H1 (cell line): ENCODE results near the gene VAV2. TPM values are rescaled to one million over a fixed set of nuclear protein-coding genes. Genes with fewer than 3 reads are reported as not detected.

ENCODE experiments used
- CTCF ChIA-PET: fragments of 300-600 bp; sonication (Branson Sonifier 250); formaldehyde crosslinking; loops from one replicate; lab custom pipeline; 2021; ENCODE audit not compliant: partially characterized antibody; lab: Charles Lee
- POLR2A ChIA-PET: fragments of 300-600 bp; sonication (Branson Sonifier 250); formaldehyde crosslinking; loops from one replicate; lab custom pipeline; 2021; ENCODE audit warnings: inconsistent platforms; ENCODE audit not compliant: partially characterized antibody; lab: Charles Lee
- DNase-seq, 2 experiments: peaks; one replicate each; pipeline versions ENCODE4 v3.0.0 to v3.0.0-alpha.2; 2010 to 2022; ENCODE audit warnings: low spot score in 2 of 2, low read depth in 1 of 2, mixed read lengths in 1 of 2
- FAIRE-seq: peaks from 2 replicates; lab custom pipeline; 2011; peaks lifted over from hg19 to GRCh38; lab: Jason Lieb, UNC
- H2AFZ ChIP-seq: 2 replicates; pipeline ENCODE4 v1.8.1; 2012; ENCODE audit warnings: low read length, inconsistent platforms
- H2AK5ac ChIP-seq: 2 replicates; pipeline ENCODE4 v1.6.1; 2013; ENCODE audit warnings: low read depth, low read length
- H2BK120ac ChIP-seq: replicated peaks from 2 replicates; pipeline ENCODE3; 2013; ENCODE audit warnings: low read depth, low read length, inconsistent platforms
- H2BK12ac ChIP-seq: 2 replicates; pipeline ENCODE4 v1.6.1; 2013; ENCODE audit warnings: low read depth, low read length
- H2BK15ac ChIP-seq: 2 replicates; pipeline ENCODE4 v1.6.1; 2013; ENCODE audit warnings: low read length
- H2BK20ac ChIP-seq: 2 replicates; pipeline ENCODE4 v1.6.1; 2013; ENCODE audit warnings: low read length
- H2BK5ac ChIP-seq: 2 replicates; pipeline ENCODE4 v1.6.1; 2013; ENCODE audit warnings: low read depth, low read length
- H3K14ac ChIP-seq: 2 replicates; pipeline ENCODE4 v1.6.1; 2013; ENCODE audit warnings: inconsistent platforms; ENCODE audit not compliant: insufficient read length
- H3K18ac ChIP-seq: 2 replicates; pipeline ENCODE4 v1.6.1; 2013; ENCODE audit warnings: low read length; ENCODE audit errors: extremely low read depth
- H3K23ac ChIP-seq: 2 replicates; pipeline ENCODE4 v1.6.1; 2013; ENCODE audit warnings: inconsistent platforms; ENCODE audit not compliant: insufficient read length
- H3K23me2 ChIP-seq: 2 replicates; pipeline ENCODE4 v1.6.1; 2013; ENCODE audit warnings: low read depth, low read length
- H3K27ac ChIP-seq: 2 replicates; pipeline ENCODE4 v1.6.1; 2011; ENCODE audit warnings: low read depth, low read length, inconsistent platforms
- H3K27me3 ChIP-seq, 4 experiments: replicated peaks in 1 of 4; 1 replicate in 1 of 4; 2 replicates in 3 of 4; pipeline versions ENCODE4 v1.6.1 to v1.8.1; 2011 to 2013; ENCODE audit warnings: low read length in 3 of 4, mild to moderate bottlenecking in 3 of 4, inconsistent platforms in 2 of 4, mixed read lengths in 2 of 4, moderate library complexity in 1 of 4; ENCODE audit not compliant: control insufficient read depth in 3 of 4, insufficient read depth in 3 of 4; ENCODE audit errors: extremely low read depth in 1 of 4
- H3K36me3 ChIP-seq, 4 experiments: 2 replicates each; pipeline versions ENCODE4 v1.6.1 to v1.8.1; 2011 to 2013; ENCODE audit warnings: mild to moderate bottlenecking in 4 of 4, low read length in 3 of 4, moderate library complexity in 2 of 4, control low read depth in 1 of 4, inconsistent platforms in 1 of 4; ENCODE audit not compliant: insufficient read depth in 4 of 4, control insufficient read depth in 2 of 4
- H3K4ac ChIP-seq: replicated peaks from 2 replicates; pipeline ENCODE3; 2013; ENCODE audit warnings: low read length, low read depth, mixed read lengths, inconsistent platforms; ENCODE audit not compliant: insufficient read length
- H3K4me1 ChIP-seq, 4 experiments: replicated peaks in 1 of 4; 1 replicate in 1 of 4; 2 replicates in 3 of 4; pipeline versions ENCODE4 v1.6.1 to v1.8.1; 2011 to 2013; ENCODE audit warnings: low read length in 3 of 4, inconsistent platforms in 2 of 4, mixed read lengths in 1 of 4; ENCODE audit not compliant: insufficient read depth in 4 of 4, control insufficient read depth in 3 of 4
- H3K4me2 ChIP-seq, 2 experiments: 2 replicates each; pipeline versions ENCODE4 v1.6.1 to v1.8.1; 2011 to 2013; ENCODE audit warnings: low read depth in 2 of 2, low read length in 2 of 2, control low read depth in 1 of 2, inconsistent platforms in 1 of 2, mild to moderate bottlenecking in 1 of 2; ENCODE audit not compliant: insufficient read depth in 1 of 2
- H3K4me3 ChIP-seq, 4 experiments: fragments of 200-600, 300-600 bp in 1 of 4; sonication (generic), shearing (Covaris generic), sonication (Bioruptor Twin) in 1 of 4; 2 replicates each; pipeline versions ENCODE4 v1.5.1 to v1.8.1; 2011 to 2016; ENCODE audit warnings: low read length in 4 of 4, low read depth in 3 of 4, control low read depth in 2 of 4, inconsistent platforms in 2 of 4, mild to moderate bottlenecking in 2 of 4, mixed read lengths in 1 of 4, moderate library complexity in 1 of 4; ENCODE audit not compliant: insufficient read depth in 2 of 4; ENCODE audit errors: extremely low read depth in 1 of 4
- H3K56ac ChIP-seq: replicated peaks from 2 replicates; pipeline ENCODE3; 2013; ENCODE audit warnings: low read depth, mild to moderate bottlenecking, mixed read lengths, low read length, inconsistent platforms; ENCODE audit not compliant: insufficient read length
- H3K79me1 ChIP-seq: 2 replicates; pipeline ENCODE4 v1.6.1; 2013; ENCODE audit warnings: low read depth, low read length, control low read depth
- H3K79me2 ChIP-seq, 2 experiments: 2 replicates each; pipeline versions ENCODE4 v1.6.1 to v1.8.1; 2012 to 2013; ENCODE audit warnings: low read length in 2 of 2, mild to moderate bottlenecking in 2 of 2, inconsistent platforms in 1 of 2; ENCODE audit not compliant: insufficient read depth in 2 of 2, control insufficient read depth in 1 of 2
- H3K9ac ChIP-seq, 4 experiments: replicated peaks in 1 of 4; 1 replicate in 1 of 4; 2 replicates in 3 of 4; pipeline versions ENCODE4 v1.6.1 to v1.8.1; 2011 to 2013; ENCODE audit warnings: low read depth in 3 of 4, low read length in 3 of 4, control low read depth in 2 of 4, mild to moderate bottlenecking in 2 of 4, moderate library complexity in 2 of 4, inconsistent platforms in 1 of 4; ENCODE audit errors: extremely low read depth in 1 of 4
- H3K9me3 ChIP-seq, 2 experiments: 2 replicates each; pipeline versions ENCODE4 v1.6.1 to v1.8.1; 2012 to 2013; ENCODE audit warnings: mild to moderate bottlenecking in 2 of 2, moderate library complexity in 2 of 2, control low read depth in 1 of 2, inconsistent platforms in 1 of 2, low read depth in 1 of 2, low read length in 1 of 2, mixed read lengths in 1 of 2; ENCODE audit not compliant: insufficient read depth in 2 of 2
- H4K20me1 ChIP-seq, 2 experiments: replicated peaks in 1 of 2; 2 replicates each; pipeline versions ENCODE3 to v1.8.1; 2011 to 2013; ENCODE audit warnings: inconsistent platforms in 2 of 2, low read length in 2 of 2, mild to moderate bottlenecking in 1 of 2; ENCODE audit not compliant: insufficient read depth in 2 of 2, control insufficient read depth in 1 of 2
- H4K5ac ChIP-seq: 2 replicates; pipeline ENCODE4 v1.6.1; 2013; ENCODE audit warnings: low read length, low read depth, mixed read lengths, inconsistent platforms; ENCODE audit not compliant: insufficient read length
- H4K8ac ChIP-seq: 2 replicates; pipeline ENCODE4 v1.8.0; 2013; ENCODE audit warnings: mild to moderate bottlenecking, moderate library complexity, low read length, inconsistent platforms; ENCODE audit not compliant: insufficient read depth; ENCODE audit errors: extremely low read depth
- H4K91ac ChIP-seq: replicated peaks from 2 replicates; pipeline ENCODE3; 2013; ENCODE audit warnings: low read length, mixed read lengths, inconsistent platforms; ENCODE audit not compliant: insufficient read length
- BCL11A ChIP-seq, 2 experiments: IDR thresholded peaks; one replicate each; pipeline ENCODE4 v1.6.1; 2011; ENCODE audit warnings: low read depth in 2 of 2, low read length in 2 of 2, mild to moderate bottlenecking in 2 of 2
- GABPA ChIP-seq: IDR thresholded peaks from 2 replicates; pipeline ENCODE4 v1.6.1; 2011; ENCODE audit warnings: mild to moderate bottlenecking, low read length, moderate library complexity, borderline replicate concordance; ENCODE audit not compliant: insufficient read depth
- SIX5 ChIP-seq: IDR thresholded peaks from 2 replicates; pipeline ENCODE4 v1.6.1; 2011; ENCODE audit warnings: mild to moderate bottlenecking, low read depth, low read length
- TBP ChIP-seq: IDR thresholded peaks from 2 replicates; pipeline ENCODE4 v1.6.1; 2011; ENCODE audit warnings: low read depth, low read length, improper control_type of control experiment
- WGBS, 2 experiments: shearing (Covaris generic) in 1 of 2; methylation state at CpG; one replicate each; pipeline versions ENCODE4 v1.1.6 to v1.1.7; 2013 to 2015; ENCODE audit warnings: low lambda C conversion rate in 2 of 2, mixed read lengths in 2 of 2, inconsistent platforms in 1 of 2, low coverage in 1 of 2, missing lambda C conversion rate in 1 of 2; ENCODE audit not compliant: insufficient replicate concordance in 2 of 2, insufficient coverage in 1 of 2, insufficient read length in 1 of 2; ENCODE audit errors: extremely low coverage in 1 of 2, missing lambda C conversion rate in 1 of 2; 5-methylcytosine and 5-hydroxymethylcytosine counted together
- polyA plus RNA-seq, 7 experiments: library from polyadenylated mRNA; depleted of rRNA in 3 of 7; stranded (reverse) in 5 of 7; unstranded in 2 of 7; fragments of >200 nt in 5 of 7; fragments of 200-250 nt in 2 of 7; gene quantifications; 1 replicate in 5 of 7; 2 replicates in 1 of 7; 4 replicates in 1 of 7; pipeline versions ENCODE4 v1.2.1 to v1.2.3, GENCODE V29; 2011 to 2013; ENCODE audit warnings: missing spikeins in 2 of 7, mixed read lengths in 2 of 7
- total RNA-seq: library from RNA; stranded (reverse); fragmentation: NEBNext Ultra II Directional; extraction: Animal tissue kit (Norgen Biotek cat#: 25700); gene quantifications from 2 replicates; pipeline ENCODE4 v1.2.1, GENCODE V29; 2021

Gene VAV2
- total and polyA plus RNA-seq, 2 of the 8 experiments (the other 6 are each of a cell fraction or from before 2014, with no cell fraction given): 13.6 to 37.6 TPM

GRCh38 chr9:133934482-133935232 lies 57.5 kb downstream of the VAV2 start:
- H3K9me3 ChIP-seq: no peaks in the 10 kb centered on the region
- no peak overlapping the region for H2BK12ac ChIP-seq
- H4K91ac ChIP-seq: no peak overlapping the region
- CTCF ChIA-PET: interaction anchor here (0.7 to 3.5 kb wide), 9 partner anchors 15 to 293 kb away, joined by 3 to 15 read pairs (median 3); no protein-coding TSS in a partner anchor
- H3K23ac ChIP-seq: no peak overlapping the region
- POLR2A ChIA-PET: interaction anchor here (0.9 to 1.0 kb wide), 2 partner anchors 10 to 61 kb away, joined by 3 read pairs; no protein-coding TSS in a partner anchor
- no peak overlapping the region for H2AFZ ChIP-seq
- H2BK20ac ChIP-seq: no peak overlapping the region
- H3K79me1 ChIP-seq: peaks cover 10% of the 10 kb centered on the region
- H4K20me1 ChIP-seq: peaks cover 5 to 17% of the 10 kb centered on the region in 2 experiments
- H3K4me1 ChIP-seq: peaks cover 0 to 11% (median 6%) of the 10 kb centered on the region in 4 experiments; a peak in 4 of 7 replicates
- H2AK5ac ChIP-seq: no peak overlapping the region
- no peak overlapping the region for H3K56ac ChIP-seq
- peaks cover 0 to 4% (median 1%) of the 10 kb centered on the region in 4 experiments; a peak in 3 of 8 replicates for H3K36me3 ChIP-seq
- no peak overlapping the region for H3K4me3 ChIP-seq
- no peak overlapping the region for H2BK5ac ChIP-seq
- no peak overlapping the region for H4K5ac ChIP-seq
- 86% methylated on average over 18 of the region's 19 CpGs; no CpG with 5 or more reads in 1 of the 2 experiments for WGBS, 2 experiments
- H3K9ac ChIP-seq: no peak overlapping the region
- no peak overlapping the region for H3K4ac ChIP-seq
- no peak overlapping the region for H3K18ac ChIP-seq
- no peak overlapping the region for H2BK15ac ChIP-seq
- no peak overlapping the region for H3K14ac ChIP-seq
- FAIRE-seq (no peak), DNase-seq (no peak)
- H3K23me2 ChIP-seq: peaks cover 14% of the 10 kb centered on the region; the same call in 1 of the 2 replicates
- TF ChIP-seq SIX5: no peak
- TF ChIP-seq GABPA: no peak
- no peak for TF ChIP-seq TBP
- TF ChIP-seq BCL11A (IDR thresholded peaks at IDR 0.05; ENCODE audit: low read depth in 2 of 2, low read length in 2 of 2): no peak
- H3K79me2 ChIP-seq: peaks cover 0 to 9% of the 10 kb centered on the region in 2 experiments; a peak in 2 of 4 replicates
- H4K8ac ChIP-seq: no peak overlapping the region
- no peak overlapping the region for H3K27ac ChIP-seq
- H3K4me2 ChIP-seq: no peak overlapping the region
- H2BK120ac ChIP-seq: no peak overlapping the region
- no peaks in the 10 kb centered on the region for H3K27me3 ChIP-seq
